ENCODE results near the gene MLEC. TPM values are rescaled to one million over a fixed set of nuclear protein-coding genes. Genes with fewer than 3 reads are reported as not detected.
A peak's percentile ranks its signal among the peaks of the same experiment; 100 is the strongest.
"Not testable (repeated sequence)": the region's sequence is repeated elsewhere in the genome, so short reads cannot be mapped to it uniquely, and the experiment has no call there.

Gene MLEC
- total RNA-seq, 1 donor from 2014 or later = 35.5 TPM

DNA sequence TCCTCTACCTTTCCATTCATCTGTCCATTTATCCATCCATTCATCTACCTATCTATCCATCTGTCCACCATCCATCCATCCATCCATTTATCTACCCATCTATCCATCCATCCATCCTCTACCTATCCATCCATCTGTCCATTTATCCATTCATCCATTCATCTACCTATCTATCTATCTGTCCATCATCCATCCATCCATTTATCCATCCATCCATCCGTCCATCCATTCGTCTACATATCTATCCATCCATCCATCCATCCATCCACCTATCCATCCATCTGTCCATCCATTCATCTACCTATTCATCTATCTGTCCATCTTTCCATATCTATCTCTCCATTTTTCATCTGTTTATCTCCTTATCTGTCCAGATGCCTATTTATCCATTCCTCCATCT lies 25.5 kb upstream of the MLEC start:
- no peak for FAIRE-seq
- DNase-seq (ENCODE audit: low spot score in 2 of 2) = no peak

DNA sequence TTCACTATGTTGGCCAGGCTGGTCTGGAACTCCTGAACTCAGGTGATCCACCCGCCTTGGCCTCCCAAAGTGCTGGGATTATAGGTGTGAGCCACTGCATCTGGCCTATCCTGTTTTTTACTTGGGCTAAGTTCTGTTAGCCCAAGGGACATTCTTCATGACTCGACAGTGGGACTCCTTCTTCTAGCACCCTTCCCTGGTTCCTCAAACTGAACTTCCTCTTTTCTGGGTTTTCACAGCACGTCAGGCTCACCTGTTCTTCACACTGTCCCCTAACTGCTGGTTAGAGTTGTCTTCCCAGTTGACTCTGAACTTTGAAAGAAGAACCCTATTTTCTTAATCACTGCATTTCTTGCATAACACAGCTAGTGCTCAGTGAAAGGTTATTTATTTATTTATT lies 24.1 kb upstream of the MLEC start:
- DNase-seq (ENCODE audit: low spot score in 2 of 2) (no peak), FAIRE-seq (no peak)

DNA sequence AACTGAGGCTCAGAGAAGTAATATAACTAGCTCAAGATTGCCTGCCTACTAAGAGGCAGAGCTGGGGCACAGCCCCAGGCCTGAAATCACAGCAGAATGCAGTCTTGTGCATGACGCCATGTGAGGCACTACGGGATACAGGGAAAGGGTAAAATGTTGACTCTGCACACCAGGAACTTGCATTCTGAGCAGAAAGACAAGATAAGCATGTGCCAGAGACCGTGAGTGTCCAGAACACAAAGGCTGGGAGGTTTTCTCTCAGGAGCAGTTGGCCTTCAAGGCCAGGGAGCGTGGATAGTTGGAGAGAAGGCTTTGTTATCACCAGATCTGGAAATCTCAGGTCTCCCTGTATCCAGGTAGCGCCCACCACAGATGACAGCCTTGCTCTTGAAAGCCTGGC lies 23.2 kb upstream of the MLEC start:
- DNase-seq (ENCODE audit: low spot score in 2 of 2) (no peak), FAIRE-seq (no peak)

DNA sequence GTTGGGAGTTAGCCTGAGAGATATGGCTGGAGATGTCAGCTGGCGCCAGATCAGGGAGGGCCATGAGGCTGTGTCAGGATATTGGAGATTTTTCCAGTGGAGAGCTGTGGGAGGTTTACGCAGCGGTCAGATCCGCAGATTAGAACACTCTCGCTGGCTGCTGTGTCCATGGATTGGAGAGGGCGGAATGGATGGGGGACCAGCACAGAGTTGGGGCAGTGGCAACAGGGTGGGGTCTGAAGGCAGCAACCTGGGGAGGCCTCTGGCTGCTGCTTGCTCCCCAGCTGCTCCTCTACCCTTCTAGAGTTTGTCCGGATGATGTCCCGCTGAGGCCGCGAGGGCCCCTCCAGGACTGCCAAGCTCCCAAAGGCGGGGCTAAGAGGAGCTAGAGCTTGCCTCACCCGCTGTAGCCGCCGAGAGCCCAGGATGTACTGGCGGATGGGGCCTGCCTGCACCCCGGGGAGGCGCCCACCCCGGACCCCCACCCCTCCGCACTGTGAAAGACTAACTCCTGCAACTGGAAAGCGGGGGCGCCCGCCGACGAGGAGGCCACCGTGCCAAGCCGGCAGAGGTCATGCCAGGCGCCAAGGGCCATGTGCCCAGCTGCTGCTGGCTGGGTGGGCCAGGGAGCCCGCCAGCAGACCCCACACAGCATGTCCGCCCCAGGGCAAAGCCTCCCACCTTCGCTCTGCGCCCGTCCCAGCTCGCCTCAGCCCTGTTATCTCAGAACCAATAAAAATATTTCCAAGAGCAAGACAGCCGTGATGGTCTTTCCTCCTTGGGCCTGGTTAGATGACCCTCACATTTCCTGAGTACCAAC lies 20.2 kb upstream of the MLEC start:
- FAIRE-seq (no peak), DNase-seq (ENCODE audit: low spot score in 2 of 2) (no peak)

GRCh38 chr12:120668091-120668867 lies 18.7 kb upstream of the MLEC start:
- DNase-seq (ENCODE audit: low spot score in 2 of 2) = no peak

GRCh38 chr12:120668868-120669840 lies 17.8 kb upstream of the MLEC start:
- FAIRE-seq = no peak
- no peak for DNase-seq (ENCODE audit: low spot score in 2 of 2)

More at GRCh38 chr12:120668091-120668867, 18.7 kb upstream of the MLEC start:
- no peak for FAIRE-seq

DNA sequence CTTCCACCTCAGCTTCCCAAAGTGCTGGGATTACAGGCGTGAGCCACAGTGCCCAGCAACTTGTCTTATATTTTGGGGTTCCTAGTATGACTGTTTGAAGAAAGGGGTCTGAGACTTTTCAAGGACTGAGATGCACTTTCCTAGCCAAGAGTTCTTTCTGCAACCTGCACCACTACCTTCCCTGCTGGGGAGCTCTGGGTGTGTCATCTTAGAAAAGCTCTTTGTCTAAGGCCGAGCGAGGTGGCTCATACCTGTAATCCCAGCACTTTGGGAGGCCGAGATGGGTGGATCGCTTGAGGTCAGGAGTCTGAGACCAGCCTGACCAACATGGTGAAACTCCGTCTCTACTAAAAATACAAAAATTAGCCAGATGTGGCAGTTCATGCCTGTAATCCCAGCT lies 16.7 kb upstream of the MLEC start:
- FAIRE-seq = not testable (repeated sequence)

GRCh38 chr12:120670667-120671066 lies 16.3 kb upstream of the MLEC start:
- FAIRE-seq = no peak
- DNase-seq (ENCODE audit: low spot score in 2 of 2) = no peak

More for the DNA sequence above, 16.7 kb upstream of the MLEC start:
- DNase-seq (ENCODE audit: low spot score in 2 of 2) = not testable (repeated sequence)

DNA sequence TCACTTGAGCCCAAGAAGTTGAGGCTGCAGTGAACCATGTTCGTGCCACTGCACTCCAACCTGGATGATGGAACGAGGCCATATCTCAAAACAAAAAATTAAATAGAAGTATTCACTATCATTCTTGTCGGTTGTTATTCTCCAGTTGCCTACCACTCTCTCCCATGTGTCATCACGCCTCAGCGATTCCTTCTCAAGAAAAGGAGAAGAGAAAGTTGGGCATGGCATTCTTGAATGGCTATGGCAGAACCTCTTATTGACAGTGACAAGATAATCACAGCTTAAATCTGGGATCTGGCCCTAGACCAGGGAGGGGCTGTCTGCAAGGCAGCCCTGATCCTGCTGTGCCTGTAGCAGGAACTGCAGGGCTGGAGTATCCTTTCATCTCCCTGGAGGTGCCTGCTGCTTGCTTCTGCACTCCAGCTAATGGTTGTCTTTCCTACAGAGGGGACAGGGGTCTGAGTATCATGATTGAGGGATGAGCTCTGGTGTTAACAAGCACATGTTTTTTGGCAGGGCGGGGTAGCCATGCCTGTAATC lies 12.8 kb upstream of the MLEC start:
- no peak for FAIRE-seq

DNA sequence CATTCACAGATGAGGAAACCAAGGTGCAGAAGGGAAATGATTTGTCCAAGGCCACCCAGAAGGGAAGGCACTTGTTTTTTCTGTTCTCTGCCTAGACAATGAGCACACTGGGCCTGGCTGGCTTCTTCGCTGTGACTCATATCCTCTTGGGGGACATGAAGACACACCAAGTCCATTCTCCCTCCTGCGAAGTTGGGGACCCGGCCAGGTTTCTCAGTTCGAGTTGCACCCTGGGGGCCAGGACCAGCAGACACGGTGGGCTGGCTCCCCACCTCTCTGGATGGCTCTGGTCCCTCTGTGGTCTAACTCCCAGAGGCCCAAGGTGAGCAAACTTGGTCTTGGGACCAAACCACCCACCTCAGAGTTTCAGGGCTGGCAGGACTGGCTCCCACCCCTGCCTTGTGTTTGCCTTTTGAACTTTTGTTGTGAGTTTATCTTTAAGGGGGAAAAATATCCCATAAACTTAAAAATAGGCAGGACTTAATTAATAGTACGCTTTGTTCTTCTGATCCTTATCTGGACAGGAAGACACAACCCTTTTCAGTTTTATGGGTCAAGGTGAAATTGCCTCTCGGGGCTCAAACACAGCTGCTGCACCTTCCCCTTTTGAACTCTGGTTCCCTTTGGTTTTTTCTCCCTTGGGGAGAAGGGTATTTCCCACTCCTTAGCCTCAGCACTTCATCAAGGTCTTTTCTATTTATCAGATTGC lies 9.0 kb upstream of the MLEC start:
- no peak for DNase-seq (ENCODE audit: low spot score in 2 of 2)
- FAIRE-seq = no peak

More for the DNA sequence above, 12.8 kb upstream of the MLEC start:
- DNase-seq (ENCODE audit: low spot score in 2 of 2) = no peak

DNA sequence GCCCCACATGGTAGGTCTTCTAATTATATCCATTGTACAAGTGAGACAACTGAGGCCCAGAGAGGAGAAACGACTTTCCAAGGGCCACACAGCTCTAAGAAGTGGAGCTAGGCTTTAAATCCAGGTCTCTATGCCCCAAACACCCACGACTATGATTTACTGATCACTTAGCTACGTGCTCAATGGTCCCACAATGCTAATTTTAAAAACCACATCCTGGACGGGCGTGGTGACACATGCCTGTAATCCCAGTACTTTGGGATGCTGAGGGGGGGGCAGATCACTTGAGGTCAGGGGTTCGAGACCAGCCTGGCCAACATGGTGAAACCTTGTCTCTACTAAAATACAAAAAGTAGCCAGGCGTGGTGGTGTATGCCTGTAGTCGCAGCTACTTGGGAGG lies 8.4 kb upstream of the MLEC start:
- FAIRE-seq (no peak), DNase-seq (ENCODE audit: low spot score in 2 of 2) (no peak)

DNA sequence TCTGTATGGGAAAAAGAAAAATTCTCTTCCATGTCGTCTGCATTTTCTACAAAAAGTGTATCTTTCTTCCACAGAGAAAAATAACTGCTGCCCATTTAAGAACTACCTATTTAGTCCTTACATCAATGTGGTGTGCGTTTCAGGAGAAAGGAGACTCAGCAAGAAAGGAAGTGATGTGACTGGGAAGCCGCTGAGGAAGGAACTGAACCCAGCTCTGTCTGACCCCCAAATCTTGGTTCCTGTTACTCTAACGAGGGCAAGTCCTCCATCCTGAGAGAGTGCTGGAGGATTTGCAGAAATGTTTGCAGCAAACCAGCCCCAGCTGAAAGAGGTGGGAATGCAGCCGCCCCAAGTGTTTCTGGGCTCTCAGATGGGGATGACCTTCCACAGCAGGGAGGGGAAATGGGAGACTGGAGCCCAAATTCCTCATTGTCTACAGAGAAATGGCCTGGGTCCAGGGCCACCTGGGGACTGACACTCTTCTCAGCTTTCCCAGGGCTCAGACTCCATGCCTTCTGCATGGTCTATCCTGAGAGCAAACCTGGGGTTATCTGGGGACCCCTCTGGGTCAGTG lies 6.7 kb upstream of the MLEC start:
- DNase-seq (ENCODE audit: low spot score in 2 of 2) (no peak), FAIRE-seq (no peak)

DNA sequence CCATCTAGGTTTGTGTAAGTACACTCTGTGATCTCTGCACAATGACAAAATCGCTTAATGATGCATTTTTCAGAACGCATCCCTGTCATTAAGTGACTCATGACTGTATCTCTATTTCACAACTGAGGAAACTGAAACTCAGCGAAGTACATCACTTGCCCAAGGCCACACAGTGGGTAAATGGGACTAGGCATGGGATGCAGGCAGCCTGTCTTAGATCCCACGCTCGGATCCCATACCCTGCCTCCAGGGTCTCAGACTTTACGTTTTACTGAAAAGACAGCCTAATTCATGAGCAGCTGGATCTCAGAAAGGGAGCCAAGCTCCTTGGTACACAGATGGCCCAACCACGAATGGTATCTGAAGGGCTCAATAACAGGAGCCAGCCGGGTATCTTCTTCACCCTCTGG lies 2.4 kb upstream of the MLEC start:
- FAIRE-seq (no peak), DNase-seq (ENCODE audit: low spot score in 2 of 2) (no peak)

DNA sequence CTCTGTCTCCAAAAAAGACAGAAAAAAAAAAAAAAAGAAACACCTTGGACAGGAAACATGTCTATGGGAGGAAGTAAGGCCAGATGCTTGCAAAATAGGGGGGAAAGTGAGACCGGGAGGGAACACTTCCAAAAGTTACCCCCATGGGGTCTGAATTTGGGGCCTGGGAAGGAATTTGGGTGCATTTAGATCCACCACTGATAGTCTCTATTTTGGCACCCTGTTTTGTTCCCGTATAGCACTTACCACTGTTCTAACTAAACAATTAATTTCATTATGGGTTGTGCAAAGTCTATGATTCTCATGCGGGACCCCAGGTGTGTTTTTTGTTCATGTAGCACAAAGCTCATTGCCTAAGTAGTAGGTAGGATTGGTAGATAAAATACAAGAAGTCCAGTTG lies 1.4 kb upstream of the MLEC start:
- FAIRE-seq (no peak), DNase-seq (ENCODE audit: low spot score in 2 of 2) (no peak)

GRCh38 chr12:120686151-120686689 lies 729 bp upstream of the MLEC start:
- FAIRE-seq (no peak), DNase-seq (ENCODE audit: low spot score in 2 of 2) (peak; percentile 90)

GRCh38 chr12:120687578-120688289 lies 785 bp downstream of the MLEC start:
- FAIRE-seq = no peak
- DNase-seq (ENCODE audit: low spot score in 2 of 2) = no peak

GRCh38 chr12:120688527-120689071 lies 1.6 kb downstream of the MLEC start:
- FAIRE-seq (no peak), DNase-seq (ENCODE audit: low spot score in 2 of 2) (no peak)
